Activated B cell treated with CpG ODN at 0.5 μM for 24 hours (primary cell): ENCODE results near the gene HDAC3. TPM values are rescaled to one million over a fixed set of nuclear protein-coding genes. Genes with fewer than 3 reads are reported as not detected.

Experiments
- ATAC-seq: fragments of 200-7000 bp; cut with Tn5 transposase; one replicate; pipeline ENCODE4 v1.10.0; 2021; ENCODE audit warnings: low read depth, mild to moderate bottlenecking, moderate library complexity
- CTCF ChIA-PET: fragments of 350-600 bp; sonication (Branson Sonifier 250); formaldehyde crosslinking; loops from one replicate; lab custom pipeline; 2021; ENCODE audit warnings: antibody characterized with exemption; lab: Charles Lee
- POLR2A ChIA-PET: fragments of 350-600 bp; sonication (Branson Sonifier 250); formaldehyde crosslinking; loops from one replicate; lab custom pipeline; 2021; ENCODE audit warnings: antibody characterized with exemption; lab: Charles Lee
- DNase-seq: peaks from one replicate; pipeline ENCODE4 v3.0.0; 2022
- H3K27ac Mint-ChIP-seq: one replicate; pipeline ENCODE4 v1.8.0; 2020; ENCODE audit warnings: mixed read lengths
- H3K27me3 Mint-ChIP-seq: one replicate; pipeline ENCODE4 v1.8.0; 2021; ENCODE audit warnings: mixed read lengths
- H3K36me3 Mint-ChIP-seq: one replicate; pipeline ENCODE4 v1.8.0; 2021; ENCODE audit warnings: low read depth, mixed read lengths
- H3K4me1 Mint-ChIP-seq: one replicate; pipeline ENCODE4 v1.8.0; 2021; ENCODE audit warnings: mixed read lengths
- H3K4me3 Mint-ChIP-seq: one replicate; pipeline ENCODE4 v1.8.0; 2020; ENCODE audit warnings: mild to moderate bottlenecking, mixed read lengths
- H3K9me3 Mint-ChIP-seq: one replicate; pipeline ENCODE4 v1.8.0; 2020; ENCODE audit warnings: mixed read lengths
- intact Hi-C: fragments of 100-400 bp; cut with micrococcal nuclease; formaldehyde crosslinking; loops from one replicate; pipeline ENCODE4 v1.15.1; 2024
- total RNA-seq: library from RNA; stranded (reverse); gene quantifications from 2 replicates; pipeline ENCODE4 v1.2.3, GENCODE V29; 2022
- TF ChIP-seq, protein P1 (sequence below): fragments of 200-600 bp; IDR thresholded peaks from one replicate; pipeline ENCODE4 v1.8.0; 2022; ENCODE audit warnings: antibody characterized with exemption, mild to moderate bottlenecking

HDAC3 gene
- total RNA-seq, 1 donor from 2014 or later = 102 TPM

DNA sequence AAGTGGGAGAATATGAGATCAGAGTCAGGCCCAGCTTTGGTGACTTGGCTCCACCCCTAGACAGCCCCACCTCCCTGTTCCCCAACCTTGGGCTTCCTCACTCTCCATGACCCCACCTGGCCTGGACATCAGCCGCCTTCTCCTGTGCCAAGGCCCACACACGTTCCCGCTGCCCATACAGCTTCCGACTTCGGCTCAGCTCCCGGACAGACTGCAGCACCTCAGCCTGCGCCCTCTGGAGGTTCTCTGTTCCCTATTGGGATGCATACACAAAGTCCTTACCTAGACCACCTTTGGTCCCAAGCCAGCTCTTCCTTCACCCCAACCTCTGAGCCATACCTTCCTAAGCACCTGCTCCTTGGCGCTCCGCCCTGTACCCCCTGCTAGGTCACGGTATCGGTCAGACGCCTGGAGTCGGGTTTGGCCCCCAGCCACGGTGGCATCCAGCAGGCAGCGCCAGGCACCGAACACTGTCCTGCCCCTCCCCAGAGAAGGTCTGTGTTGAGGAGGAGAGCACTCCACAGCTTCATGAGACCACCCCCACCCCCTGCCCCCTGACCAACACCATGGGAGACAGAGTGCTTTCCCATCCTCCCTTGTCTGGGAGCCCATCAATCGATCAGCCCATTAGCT lies 12.5 kb upstream of the HDAC3 start:
- ChIA-PET POLR2A (interaction anchor here (1.2 kb wide), 1 partner anchor 13 kb away, joined by 5 read pairs; the partner anchor contains the start of genes HDAC3 and RELL2), CTCF (no interaction called here)
- Mint-ChIP-seq H3K4me3 (no peak overlapping the region), H3K4me1 (peaks cover 29% of the 10 kb centered on the region), H3K36me3 (peaks cover 47% of the 10 kb centered on the region), H3K27ac (no peak overlapping the region), H3K27me3 (no peaks in the 10 kb centered on the region), H3K9me3 (no peaks in the 10 kb centered on the region)
- DNase-seq (no peak), ATAC-seq (no peak)
- TF ChIP-seq, protein P1, sequence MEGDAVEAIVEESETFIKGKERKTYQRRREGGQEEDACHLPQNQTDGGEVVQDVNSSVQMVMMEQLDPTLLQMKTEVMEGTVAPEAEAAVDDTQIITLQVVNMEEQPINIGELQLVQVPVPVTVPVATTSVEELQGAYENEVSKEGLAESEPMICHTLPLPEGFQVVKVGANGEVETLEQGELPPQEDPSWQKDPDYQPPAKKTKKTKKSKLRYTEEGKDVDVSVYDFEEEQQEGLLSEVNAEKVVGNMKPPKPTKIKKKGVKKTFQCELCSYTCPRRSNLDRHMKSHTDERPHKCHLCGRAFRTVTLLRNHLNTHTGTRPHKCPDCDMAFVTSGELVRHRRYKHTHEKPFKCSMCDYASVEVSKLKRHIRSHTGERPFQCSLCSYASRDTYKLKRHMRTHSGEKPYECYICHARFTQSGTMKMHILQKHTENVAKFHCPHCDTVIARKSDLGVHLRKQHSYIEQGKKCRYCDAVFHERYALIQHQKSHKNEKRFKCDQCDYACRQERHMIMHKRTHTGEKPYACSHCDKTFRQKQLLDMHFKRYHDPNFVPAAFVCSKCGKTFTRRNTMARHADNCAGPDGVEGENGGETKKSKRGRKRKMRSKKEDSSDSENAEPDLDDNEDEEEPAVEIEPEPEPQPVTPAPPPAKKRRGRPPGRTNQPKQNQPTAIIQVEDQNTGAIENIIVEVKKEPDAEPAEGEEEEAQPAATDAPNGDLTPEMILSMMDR = no peak
- intact Hi-C loops = no loop called here

GRCh38 chr5:141647851-141648250 lies 11.2 kb upstream of the HDAC3 start:
- CTCF ChIA-PET = interaction anchor here (1.3 to 1.5 kb wide), 2 partner anchors 10 to 56 kb away, joined by 3 read pairs; no protein-coding TSS in a partner anchor
- intact Hi-C loops = no loop called here
- no peak for ATAC-seq
- no peak for DNase-seq
- H3K4me1 Mint-ChIP-seq = peaks cover 29% of the 10 kb centered on the region
- no peak overlapping the region for H3K4me3 Mint-ChIP-seq
- POLR2A ChIA-PET = no interaction called here
- H3K9me3 Mint-ChIP-seq = no peaks in the 10 kb centered on the region
- TF ChIP-seq, protein P1 = no peak
- no peaks in the 10 kb centered on the region for H3K27me3 Mint-ChIP-seq
- no peak overlapping the region for H3K27ac Mint-ChIP-seq
- H3K36me3 Mint-ChIP-seq = peaks cover 55% of the 10 kb centered on the region

- intact Hi-C loops = no loop called here
- Mint-ChIP-seq H3K36me3 (peaks cover 61% of the 10 kb centered on the region), H3K27ac (no peak overlapping the region), H3K27me3 (no peaks in the 10 kb centered on the region), H3K4me1 (peaks cover 28% of the 10 kb centered on the region), H3K4me3 (no peak overlapping the region), H3K9me3 (no peaks in the 10 kb centered on the region)
- no peak for ATAC-seq
- TF ChIP-seq, protein P1 = no peak
- DNase-seq = no peak
- ChIA-PET CTCF (interaction anchor here (1.3 to 1.5 kb wide), 2 partner anchors 9 to 55 kb away, joined by 3 read pairs; no protein-coding TSS in a partner anchor), POLR2A (no interaction called here)
Observed at GRCh38 chr5:141647242-141647641, 10.6 kb upstream of the HDAC3 start.

DNA sequence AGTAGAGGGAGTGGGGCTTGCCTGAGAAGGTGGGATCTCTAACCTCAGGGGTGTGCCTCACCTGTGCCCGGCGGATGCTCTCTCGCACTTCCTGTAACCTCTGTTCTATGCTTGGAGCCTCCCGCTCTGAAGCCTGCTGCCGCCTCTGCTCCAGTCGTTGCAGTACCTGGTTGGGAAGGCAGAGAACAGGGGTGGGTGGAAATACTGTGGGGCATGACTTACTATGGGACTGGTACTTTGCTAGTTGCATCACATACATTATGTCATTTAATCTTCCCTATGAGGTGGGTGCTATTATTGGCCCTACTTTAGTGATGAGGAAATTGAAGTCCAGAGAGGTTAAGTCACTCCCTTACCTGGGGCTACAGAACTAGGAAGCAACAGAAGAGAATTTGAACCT lies 9.4 kb upstream of the HDAC3 start:
- TF ChIP-seq, protein P1 = no peak
- ChIA-PET CTCF (no interaction called here), POLR2A (interaction anchor here (0.6 kb wide), 1 partner anchor 9 kb away, joined by 3 read pairs; the partner anchor contains the start of genes HDAC3 and RELL2)
- H3K27ac Mint-ChIP-seq = no peak overlapping the region
- no peak for DNase-seq
- no peaks in the 10 kb centered on the region for H3K9me3 Mint-ChIP-seq
- H3K36me3 Mint-ChIP-seq = peaks cover 68% of the 10 kb centered on the region
- H3K4me1 Mint-ChIP-seq = peaks cover 18% of the 10 kb centered on the region
- no peaks in the 10 kb centered on the region for H3K27me3 Mint-ChIP-seq
- ATAC-seq = no peak
- no peak overlapping the region for H3K4me3 Mint-ChIP-seq
- intact Hi-C loops = no loop called here

GRCh38 chr5:141641634-141642267 lies 5.1 kb upstream of the HDAC3 start:
- ChIA-PET POLR2A (interaction anchor here (3.6 kb wide), 1 partner anchor 9 kb away, joined by 17 read pairs; the partner anchor contains the start of gene FCHSD1), CTCF (interaction anchor here (1.3 to 1.7 kb wide), 2 partner anchors 10 to 50 kb away, joined by 6 read pairs; partner anchors contain the start of gene FCHSD1)
- H3K4me1 Mint-ChIP-seq = peaks cover 7% of the 10 kb centered on the region
- no peak for DNase-seq
- H3K4me3 Mint-ChIP-seq = no peak overlapping the region
- H3K27me3 Mint-ChIP-seq = no peaks in the 10 kb centered on the region
- H3K27ac Mint-ChIP-seq = no peak overlapping the region
- TF ChIP-seq, protein P1 = no peak
- intact Hi-C loops = no loop called here
- peaks cover 54% of the 10 kb centered on the region for H3K36me3 Mint-ChIP-seq
- H3K9me3 Mint-ChIP-seq = no peaks in the 10 kb centered on the region
- no peak for ATAC-seq
